ENCODE measurements around the gene R3HCC1L. TPM values are rescaled to one million over a fixed set of nuclear protein-coding genes. Genes with fewer than 3 reads are reported as not detected.

Gene R3HCC1L
- total RNA-seq, 4 donors from 2014 or later: 15.9 to 20.3 (median 18.6) TPM

- H3K27ac ChIP-seq: no peak overlapping the region
- 67 to 69% methylated on average over 10 of the region's 10 CpGs for WGBS, 2 donors
- H3K36me3 ChIP-seq: no peaks in the 10 kb centered on the region
- no peak for DNase-seq
- no peaks in the 10 kb centered on the region for H3K9me3 ChIP-seq
- no peak overlapping the region for H3K4me3 ChIP-seq (replicated peaks in 1 of 3)
- H3K4me1 ChIP-seq: no peaks in the 10 kb centered on the region
- intact Hi-C loops (cut with DNase I): no loop called here
- TF ChIP-seq, protein P1, sequence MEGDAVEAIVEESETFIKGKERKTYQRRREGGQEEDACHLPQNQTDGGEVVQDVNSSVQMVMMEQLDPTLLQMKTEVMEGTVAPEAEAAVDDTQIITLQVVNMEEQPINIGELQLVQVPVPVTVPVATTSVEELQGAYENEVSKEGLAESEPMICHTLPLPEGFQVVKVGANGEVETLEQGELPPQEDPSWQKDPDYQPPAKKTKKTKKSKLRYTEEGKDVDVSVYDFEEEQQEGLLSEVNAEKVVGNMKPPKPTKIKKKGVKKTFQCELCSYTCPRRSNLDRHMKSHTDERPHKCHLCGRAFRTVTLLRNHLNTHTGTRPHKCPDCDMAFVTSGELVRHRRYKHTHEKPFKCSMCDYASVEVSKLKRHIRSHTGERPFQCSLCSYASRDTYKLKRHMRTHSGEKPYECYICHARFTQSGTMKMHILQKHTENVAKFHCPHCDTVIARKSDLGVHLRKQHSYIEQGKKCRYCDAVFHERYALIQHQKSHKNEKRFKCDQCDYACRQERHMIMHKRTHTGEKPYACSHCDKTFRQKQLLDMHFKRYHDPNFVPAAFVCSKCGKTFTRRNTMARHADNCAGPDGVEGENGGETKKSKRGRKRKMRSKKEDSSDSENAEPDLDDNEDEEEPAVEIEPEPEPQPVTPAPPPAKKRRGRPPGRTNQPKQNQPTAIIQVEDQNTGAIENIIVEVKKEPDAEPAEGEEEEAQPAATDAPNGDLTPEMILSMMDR (IDR thresholded peaks at IDR 0.05): no peak
- TF ChIP-seq POLR2A (IDR thresholded peaks at IDR 0.05): no peak
- no peaks in the 10 kb centered on the region for H3K27me3 ChIP-seq
These were observed 26.6 kb upstream of the R3HCC1L start for GRCh38 chr10:98107644-98108430.

DNA sequence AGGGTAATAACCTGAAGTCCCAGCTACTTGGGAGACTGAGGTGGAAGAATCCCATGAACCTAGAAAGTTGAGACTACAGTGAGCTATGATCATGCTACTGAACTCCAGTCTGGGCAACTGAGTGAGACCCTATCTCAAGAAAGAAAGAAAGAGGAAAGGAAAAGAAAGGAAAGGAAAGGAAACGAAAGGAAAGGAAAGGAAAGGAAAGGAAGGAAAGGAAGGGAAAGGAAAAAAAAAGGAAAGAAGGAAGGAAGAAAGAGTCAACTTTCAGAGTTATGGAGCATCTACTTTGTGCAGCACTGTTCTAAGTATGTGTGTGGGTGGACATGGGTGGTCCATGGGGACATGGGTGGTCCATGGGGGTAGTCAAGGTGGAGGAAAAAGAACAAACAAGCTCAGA lies 24.1 kb upstream of the R3HCC1L start:
- intact Hi-C loops (cut with DNase I): no loop called here
- 70 to 73% methylated on average over 1 of the region's 1 CpG for WGBS, 2 donors
- no peaks in the 10 kb centered on the region for H3K27me3 ChIP-seq
- no peak for TF ChIP-seq POLR2A (IDR thresholded peaks at IDR 0.05)
- TF ChIP-seq, protein P1 (IDR thresholded peaks at IDR 0.05): no peak
- H3K36me3 ChIP-seq: no peaks in the 10 kb centered on the region
- no peak overlapping the region for H3K27ac ChIP-seq
- no peak for DNase-seq
- H3K9me3 ChIP-seq: no peaks in the 10 kb centered on the region
- H3K4me1 ChIP-seq: no peaks in the 10 kb centered on the region
- no peak overlapping the region for H3K4me3 ChIP-seq (replicated peaks in 1 of 3)

DNA sequence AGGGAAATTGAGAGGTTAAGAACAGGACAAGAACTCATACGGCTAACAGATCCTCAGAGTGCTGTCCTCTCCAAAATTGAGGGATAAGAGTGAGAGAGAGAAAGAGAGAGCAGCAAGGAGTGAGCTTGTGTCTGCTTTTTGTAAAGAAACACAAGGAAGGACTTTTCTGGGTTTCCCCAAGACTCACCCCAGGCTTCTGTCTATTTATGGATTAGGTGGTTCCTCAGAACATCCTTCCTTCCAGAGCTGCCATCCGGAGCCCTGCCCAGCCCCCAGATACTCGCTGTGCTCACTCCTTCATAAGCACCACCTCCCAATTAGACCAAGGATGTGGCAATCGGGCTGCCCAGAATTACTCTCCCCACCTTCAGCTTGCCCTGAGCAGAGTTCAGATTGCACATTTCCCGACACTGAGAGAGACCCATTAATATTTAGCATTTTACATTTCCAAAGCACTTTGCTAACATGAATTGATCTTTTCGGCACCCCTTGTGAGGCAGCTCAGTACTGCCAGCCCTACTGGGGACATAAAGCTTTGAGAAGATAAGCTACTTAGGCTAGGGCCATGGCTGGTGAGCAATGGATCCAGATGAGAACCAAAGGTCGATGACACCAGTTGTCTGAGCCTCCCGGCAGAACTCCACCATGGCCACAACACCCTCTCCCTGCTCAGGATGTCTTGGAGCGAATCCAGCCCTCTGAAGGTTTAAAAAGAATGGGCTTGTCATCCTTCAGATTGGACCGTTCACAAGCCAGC lies 19.2 kb upstream of the R3HCC1L start:
- TF ChIP-seq, protein P1 (IDR thresholded peaks at IDR 0.05): no peak
- TF ChIP-seq POLR2A (IDR thresholded peaks at IDR 0.05): no peak
- intact Hi-C loops (cut with DNase I): no loop called here
- no peaks in the 10 kb centered on the region for H3K4me1 ChIP-seq
- H3K36me3 ChIP-seq: no peaks in the 10 kb centered on the region
- no peaks in the 10 kb centered on the region for H3K27me3 ChIP-seq
- no peak overlapping the region for H3K4me3 ChIP-seq (replicated peaks in 1 of 3)
- DNase-seq: no peak
- H3K27ac ChIP-seq: no peak overlapping the region
- no peaks in the 10 kb centered on the region for H3K9me3 ChIP-seq
- 60 to 64% methylated on average over 9 to 10 of the region's 10 CpGs for WGBS, 2 donors

- no peak for TF ChIP-seq POLR2A (IDR thresholded peaks at IDR 0.05)
- TF ChIP-seq, protein P1 (IDR thresholded peaks at IDR 0.05): no peak
- Histone ChIP-seq H3K4me1 (no peaks in the 10 kb centered on the region), H3K36me3 (no peaks in the 10 kb centered on the region), H3K9me3 (no peaks in the 10 kb centered on the region), H3K27ac (no peak overlapping the region), H3K4me3 (replicated peaks in 1 of 3) (no peak overlapping the region), H3K27me3 (no peaks in the 10 kb centered on the region)
- 83 to 84% methylated on average over 4 of the region's 4 CpGs for WGBS, 2 donors
- DNase-seq: no peak
- intact Hi-C loops (cut with DNase I): no loop called here
These were observed 14.6 kb upstream of the R3HCC1L start for GRCh38 chr10:98119891-98120290.

All from thyroid gland (tissue), 4 donors.